KMS-11 (cell line): ENCODE results near the gene RILPL2.
"Not testable (repeated sequence)": the region's sequence is repeated elsewhere in the genome, so short reads cannot be mapped to it uniquely, and the experiment has no call there.

ENCODE experiments used
- H2AFZ ChIP-seq: fragments of 200-600 bp; sonication (generic); 2 replicates; pipeline ENCODE4 v1.6.1; 2016; ENCODE audit warnings: antibody characterized with exemption, mixed run types, low read depth
- H3K27ac ChIP-seq: fragments of 200-600 bp; sonication (generic); 2 replicates; pipeline ENCODE4 v1.6.1; 2016; ENCODE audit warnings: mild to moderate bottlenecking, mixed run types
- H3K27me3 ChIP-seq: fragments of 200-600 bp; sonication (generic); 2 replicates; pipeline ENCODE4 v1.6.1; 2017; ENCODE audit warnings: mild to moderate bottlenecking, low read depth, mixed run types, moderate library complexity; ENCODE audit not compliant: insufficient read depth
- H3K36me3 ChIP-seq: fragments of 200-600 bp; sonication (generic); 2 replicates; pipeline ENCODE4 v1.6.1; 2017; ENCODE audit warnings: mild to moderate bottlenecking, mixed run types; ENCODE audit not compliant: insufficient read depth
- H3K4me1 ChIP-seq: fragments of 200-600 bp; sonication (generic); 2 replicates; pipeline ENCODE4 v1.6.1; 2016; ENCODE audit warnings: mild to moderate bottlenecking, low read depth, mixed run types; ENCODE audit not compliant: poor library complexity, severe bottlenecking
- H3K4me2 ChIP-seq: fragments of 200-600 bp; sonication (generic); 2 replicates; pipeline ENCODE4 v1.7.0; 2016; ENCODE audit warnings: mild to moderate bottlenecking, mixed run types
- H3K4me3 ChIP-seq: fragments of 200-600 bp; sonication (generic); IDR thresholded peaks from 2 replicates; pipeline ENCODE4 v1.6.1; 2017; ENCODE audit warnings: low read depth, low read length, mixed read lengths; ENCODE audit not compliant: insufficient read depth
- H3K79me2 ChIP-seq: fragments of 200-600 bp; sonication (generic); 2 replicates; pipeline ENCODE4 v1.6.1; 2016; ENCODE audit warnings: low read depth, mixed run types; ENCODE audit not compliant: insufficient read depth
- H3K9ac ChIP-seq: fragments of 200-600 bp; sonication (generic); 2 replicates; pipeline ENCODE4 v1.6.1; 2016; ENCODE audit warnings: mild to moderate bottlenecking, mixed run types
- H4K20me1 ChIP-seq: fragments of 200-600 bp; sonication (generic); 2 replicates; pipeline ENCODE4 v1.6.1; 2016; ENCODE audit warnings: mild to moderate bottlenecking, mixed run types; ENCODE audit not compliant: insufficient read depth
- CTCF ChIP-seq: fragments of 200-600 bp; sonication (generic); conservative IDR thresholded peaks from 2 replicates; pipeline ENCODE4 v1.6.1; 2017; ENCODE audit warnings: low read depth, mild to moderate bottlenecking, antibody characterized with exemption, low read length, moderate library complexity, mixed read lengths

The RILPL2 gene

GRCh38 chr12:123436017-123436964 is at the start of gene RILPL2:
RILPL2 (minus strand) TSS chr12:123436684; CDS start chr12:123436420, 264 bp downstream.
- Histone ChIP-seq H3K27ac (no peak within 1 kb of the TSS), H3K79me2 (no peaks in the 10 kb centered on the region), H3K4me2 (peak within 1 kb of the TSS; percentile 92), H3K4me1 (peaks cover 7% of the 10 kb centered on the region), H3K4me3 (no peak within 1 kb of the TSS), H2AFZ (peak within 1 kb of the TSS; percentile 84), H3K9ac (peak within 1 kb of the TSS; percentile 54), H3K36me3 (no peaks in the 10 kb centered on the region), H4K20me1 (no peaks in the 10 kb centered on the region), H3K27me3 (no peaks in the 10 kb centered on the region)
- no peak for TF ChIP-seq CTCF

- H3K27ac ChIP-seq, result no peak overlapping the region
- no peaks in the 10 kb centered on the region for H3K36me3 ChIP-seq
- H4K20me1 ChIP-seq, result no peaks in the 10 kb centered on the region
- H3K4me1 ChIP-seq, result no peaks in the 10 kb centered on the region
- TF ChIP-seq CTCF, result no peak
- H3K4me3 ChIP-seq, result no peak overlapping the region
- H3K79me2 ChIP-seq, result no peaks in the 10 kb centered on the region
- no peak overlapping the region for H3K4me2 ChIP-seq
- H2AFZ ChIP-seq, result no peak overlapping the region
- H3K9ac ChIP-seq, result no peak overlapping the region
- H3K27me3 ChIP-seq, result no peaks in the 10 kb centered on the region
These were observed 49.3 kb upstream of the RILPL2 start for GRCh38 chr12:123485756-123486155.

- H3K4me1 ChIP-seq, result no peaks in the 10 kb centered on the region
- H3K27me3 ChIP-seq, result no peaks in the 10 kb centered on the region
- TF ChIP-seq CTCF, result no peak
- no peaks in the 10 kb centered on the region for H3K36me3 ChIP-seq
- no peak overlapping the region for H2AFZ ChIP-seq
- H3K79me2 ChIP-seq, result no peaks in the 10 kb centered on the region
- no peak overlapping the region for H3K4me3 ChIP-seq
- no peak overlapping the region for H3K4me2 ChIP-seq
- no peak overlapping the region for H3K9ac ChIP-seq
- no peak overlapping the region for H3K27ac ChIP-seq
- no peaks in the 10 kb centered on the region for H4K20me1 ChIP-seq
These were observed 47.2 kb upstream of the RILPL2 start for GRCh38 chr12:123483602-123484248.

GRCh38 chr12:123482876-123483275 is 46.4 kb upstream of the RILPL2 start:
- Histone ChIP-seq H3K36me3 (no peaks in the 10 kb centered on the region), H3K4me1 (no peaks in the 10 kb centered on the region), H3K27me3 (no peaks in the 10 kb centered on the region), H3K4me2 (no peak overlapping the region), H4K20me1 (no peaks in the 10 kb centered on the region), H3K4me3 (no peak overlapping the region), H3K27ac (no peak overlapping the region), H2AFZ (no peak overlapping the region), H3K79me2 (no peaks in the 10 kb centered on the region), H3K9ac (no peak overlapping the region)
- TF ChIP-seq CTCF, result no peak

GRCh38 chr12:123481251-123481650 is 44.8 kb upstream of the RILPL2 start:
- H3K27me3 ChIP-seq, result not testable (repeated sequence)

More at GRCh38 chr12:123481251-123481650, 44.8 kb upstream of the RILPL2 start:
- not testable (repeated sequence) for H4K20me1 ChIP-seq, H3K36me3 ChIP-seq, H3K9ac ChIP-seq, H3K4me3 ChIP-seq, H3K4me1 ChIP-seq, H3K4me2 ChIP-seq, H3K79me2 ChIP-seq, H3K27ac ChIP-seq, H2AFZ ChIP-seq
